ENCODE measurements around the gene PLPP3. TPM values are rescaled to one million over a fixed set of nuclear protein-coding genes. Genes with fewer than 3 reads are reported as not detected.

Gene PLPP3
- total RNA-seq, 1 donor from 2014 or later = 4.9 TPM

- Histone ChIP-seq H3K27me3 (ENCODE audit: control insufficient read depth, insufficient read depth, low read length) (no peaks in the 10 kb centered on the region), H3K36me3 (ENCODE audit: control insufficient read depth, insufficient read depth, low read length) (no peaks in the 10 kb centered on the region), H3K4me3 (ENCODE audit: low read depth, low read length) (no peak overlapping the region)
- TF ChIP-seq, protein P1, sequence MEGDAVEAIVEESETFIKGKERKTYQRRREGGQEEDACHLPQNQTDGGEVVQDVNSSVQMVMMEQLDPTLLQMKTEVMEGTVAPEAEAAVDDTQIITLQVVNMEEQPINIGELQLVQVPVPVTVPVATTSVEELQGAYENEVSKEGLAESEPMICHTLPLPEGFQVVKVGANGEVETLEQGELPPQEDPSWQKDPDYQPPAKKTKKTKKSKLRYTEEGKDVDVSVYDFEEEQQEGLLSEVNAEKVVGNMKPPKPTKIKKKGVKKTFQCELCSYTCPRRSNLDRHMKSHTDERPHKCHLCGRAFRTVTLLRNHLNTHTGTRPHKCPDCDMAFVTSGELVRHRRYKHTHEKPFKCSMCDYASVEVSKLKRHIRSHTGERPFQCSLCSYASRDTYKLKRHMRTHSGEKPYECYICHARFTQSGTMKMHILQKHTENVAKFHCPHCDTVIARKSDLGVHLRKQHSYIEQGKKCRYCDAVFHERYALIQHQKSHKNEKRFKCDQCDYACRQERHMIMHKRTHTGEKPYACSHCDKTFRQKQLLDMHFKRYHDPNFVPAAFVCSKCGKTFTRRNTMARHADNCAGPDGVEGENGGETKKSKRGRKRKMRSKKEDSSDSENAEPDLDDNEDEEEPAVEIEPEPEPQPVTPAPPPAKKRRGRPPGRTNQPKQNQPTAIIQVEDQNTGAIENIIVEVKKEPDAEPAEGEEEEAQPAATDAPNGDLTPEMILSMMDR (IDR thresholded peaks at IDR 0.05; ENCODE audit: insufficient read depth, low read length, poor library complexity, severe bottlenecking) = no peak
- DNase-seq (ENCODE audit: low read depth) = no peak
Observed at GRCh38 chr1:56586502-56586901, 7.1 kb upstream of the PLPP3 start.

DNA sequence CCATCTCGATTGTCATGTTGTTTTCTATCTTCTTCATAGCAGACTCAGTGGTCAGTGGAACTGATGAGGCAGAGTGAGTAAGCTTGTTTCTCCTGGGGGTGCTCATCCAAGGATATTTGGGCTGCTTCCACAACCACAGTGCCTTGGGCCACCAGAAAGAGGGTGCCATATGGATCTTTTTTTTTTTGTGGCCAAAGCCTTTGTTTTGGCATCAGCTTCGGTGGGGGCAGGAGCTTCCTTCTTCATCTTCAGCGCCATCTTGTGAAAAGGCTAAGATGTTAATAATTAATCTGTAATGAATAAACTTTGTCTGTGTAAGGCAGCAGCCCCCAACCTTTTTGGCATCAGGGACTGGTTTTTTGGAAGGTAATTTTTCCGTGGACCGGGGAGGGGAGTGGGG lies 6.6 kb upstream of the PLPP3 start:
- Histone ChIP-seq H3K4me3 (ENCODE audit: low read depth, low read length) (no peak overlapping the region), H3K36me3 (ENCODE audit: control insufficient read depth, insufficient read depth, low read length) (no peaks in the 10 kb centered on the region), H3K27me3 (ENCODE audit: control insufficient read depth, insufficient read depth, low read length) (no peaks in the 10 kb centered on the region)
- no peak for DNase-seq (ENCODE audit: low read depth)
- TF ChIP-seq, protein P1 (IDR thresholded peaks at IDR 0.05; ENCODE audit: insufficient read depth, low read length, poor library complexity, severe bottlenecking) = no peak

DNA sequence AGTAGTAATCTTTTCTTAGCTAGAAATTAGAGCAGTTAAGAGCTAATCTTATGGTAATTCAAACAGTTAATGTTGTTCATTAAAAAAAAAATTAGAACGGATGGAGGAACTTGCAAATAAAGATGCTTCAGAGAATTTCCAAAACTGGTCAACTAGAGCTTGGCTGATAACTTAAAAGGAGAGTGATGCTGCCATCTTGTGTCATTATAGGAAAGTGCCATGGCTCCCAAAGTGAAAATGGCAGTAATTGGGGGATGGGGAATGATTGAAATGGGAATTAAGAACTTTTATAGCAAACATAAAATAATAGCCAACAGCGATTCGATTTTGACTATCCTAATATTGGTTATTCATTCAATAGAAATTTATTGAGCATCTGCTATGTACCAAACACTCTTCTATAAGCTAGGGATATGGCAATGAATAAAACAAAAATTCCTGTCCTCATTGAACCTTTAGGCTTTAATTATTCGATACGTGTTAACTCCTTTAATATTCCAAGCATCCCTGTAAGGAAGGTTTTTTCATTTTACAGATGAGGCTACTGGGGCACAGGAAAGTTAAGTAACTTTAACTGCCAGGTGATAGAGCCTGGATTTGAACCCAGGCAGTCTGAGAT lies 5.7 kb upstream of the PLPP3 start:
- TF ChIP-seq, protein P1 (IDR thresholded peaks at IDR 0.05; ENCODE audit: insufficient read depth, low read length, poor library complexity, severe bottlenecking) = peak; percentile 63
- no peaks in the 10 kb centered on the region for H3K27me3 ChIP-seq (ENCODE audit: control insufficient read depth, insufficient read depth, low read length)
- no peak for DNase-seq (ENCODE audit: low read depth)
- H3K36me3 ChIP-seq (ENCODE audit: control insufficient read depth, insufficient read depth, low read length) = no peaks in the 10 kb centered on the region
- H3K4me3 ChIP-seq (ENCODE audit: low read depth, low read length) = no peak overlapping the region

DNA sequence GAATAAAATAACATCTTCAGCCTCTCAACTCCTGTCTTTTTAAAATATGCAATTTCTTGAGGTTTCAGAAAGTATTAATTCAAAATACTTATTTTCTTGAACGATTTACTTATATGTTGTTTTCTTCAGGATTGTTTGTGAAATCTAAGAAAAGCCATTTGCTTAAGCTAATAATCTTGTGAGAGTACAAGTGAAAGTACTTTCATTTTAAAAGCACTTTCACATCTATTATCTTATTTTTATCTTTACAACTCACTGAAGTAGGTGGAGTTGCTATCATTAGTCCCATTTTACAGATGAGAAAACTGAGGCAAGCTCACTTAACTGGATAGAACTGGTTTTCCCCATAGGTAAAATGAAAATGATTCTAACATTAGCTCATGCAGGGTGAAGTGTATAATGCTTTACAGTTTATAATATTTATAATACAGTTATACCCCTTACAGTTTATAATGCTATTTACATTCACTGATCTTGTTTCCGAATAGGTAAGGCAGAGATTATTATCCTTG lies 4.7 kb upstream of the PLPP3 start:
- TF ChIP-seq, protein P1 (IDR thresholded peaks at IDR 0.05; ENCODE audit: insufficient read depth, low read length, poor library complexity, severe bottlenecking) = no peak
- Histone ChIP-seq H3K36me3 (ENCODE audit: control insufficient read depth, insufficient read depth, low read length) (no peaks in the 10 kb centered on the region), H3K27me3 (ENCODE audit: control insufficient read depth, insufficient read depth, low read length) (no peaks in the 10 kb centered on the region), H3K4me3 (ENCODE audit: low read depth, low read length) (no peak overlapping the region)
- DNase-seq (ENCODE audit: low read depth) = no peak

DNA sequence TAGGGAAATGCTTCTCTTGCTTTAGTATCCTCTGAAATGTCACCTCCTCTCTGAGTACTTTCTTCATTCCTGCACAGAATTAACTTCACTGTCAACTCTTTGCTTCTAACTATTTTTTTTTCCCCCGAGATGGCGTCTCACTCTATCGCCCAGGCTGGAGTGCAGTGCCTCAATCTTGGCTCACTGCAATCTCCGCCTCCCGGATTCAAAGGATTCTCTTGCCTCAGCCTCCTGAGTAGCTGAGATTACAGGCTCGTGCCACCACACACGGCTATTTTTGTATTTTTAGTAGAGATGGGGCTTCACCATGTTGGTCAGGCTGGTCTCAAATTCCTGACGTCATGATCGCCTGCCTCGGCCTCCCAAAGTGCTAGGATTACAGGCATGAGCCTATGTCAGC lies 1.4 kb upstream of the PLPP3 start:
- no peaks in the 10 kb centered on the region for H3K36me3 ChIP-seq (ENCODE audit: control insufficient read depth, insufficient read depth, low read length)
- DNase-seq (ENCODE audit: low read depth) = no peak
- TF ChIP-seq, protein P1 (IDR thresholded peaks at IDR 0.05; ENCODE audit: insufficient read depth, low read length, poor library complexity, severe bottlenecking) = no peak
- H3K27me3 ChIP-seq (ENCODE audit: control insufficient read depth, insufficient read depth, low read length) = no peaks in the 10 kb centered on the region
- H3K4me3 ChIP-seq (ENCODE audit: low read depth, low read length) = no peak overlapping the region
